Activated T-cell treated with anti-CD3 and anti-CD28 coated beads, Interleukin-2, amount 50 U/mL, for 48 hours (primary cell): ENCODE data around the gene NR2F1-AS1.
"Not testable (repeated sequence)": the region's sequence is repeated elsewhere in the genome, so short reads cannot be mapped to it uniquely, and the experiment has no call there.

Experiments used
- DNase-seq, 2 experiments: peaks; one replicate each; pipeline ENCODE4 v3.0.0-alpha.2; 2020

Gene NR2F1-AS1

GRCh38 chr5:93517828-93518227 lies 63.2 kb downstream of the NR2F1-AS1 start:
- DNase-seq, result no peak

- DNase-seq, result no peak
These were observed 67.7 kb downstream of the NR2F1-AS1 start for GRCh38 chr5:93513298-93513697.

GRCh38 chr5:93512799-93513198 lies 68.2 kb downstream of the NR2F1-AS1 start:
- no peak for DNase-seq

GRCh38 chr5:93511445-93511844 lies 69.6 kb downstream of the NR2F1-AS1 start:
- DNase-seq, result no peak

GRCh38 chr5:93510626-93511380 lies 70.2 kb downstream of the NR2F1-AS1 start:
- DNase-seq, result no peak

- not testable (repeated sequence) for DNase-seq
These were observed 75.5 kb downstream of the NR2F1-AS1 start for GRCh38 chr5:93505553-93505952.

- no peak for DNase-seq
These were observed 77.4 kb downstream of the NR2F1-AS1 start for GRCh38 chr5:93503598-93504067.

- DNase-seq, result no peak
These were observed 83.9 kb downstream of the NR2F1-AS1 start for GRCh38 chr5:93497096-93497495.

GRCh38 chr5:93479982-93480509 lies 101.0 kb downstream of the NR2F1-AS1 start:
- no peak for DNase-seq

- DNase-seq, result no peak
These were observed 103.2 kb downstream of the NR2F1-AS1 start for GRCh38 chr5:93477816-93478215.

- DNase-seq, result no peak
These were observed 104.7 kb downstream of the NR2F1-AS1 start for GRCh38 chr5:93476251-93476742.

GRCh38 chr5:93462916-93463315 lies 118.1 kb downstream of the NR2F1-AS1 start:
- no peak for DNase-seq

GRCh38 chr5:93461756-93462155 lies 119.3 kb downstream of the NR2F1-AS1 start:
- DNase-seq, result no peak

GRCh38 chr5:93460286-93460685 lies 120.7 kb downstream of the NR2F1-AS1 start:
- no peak for DNase-seq

- DNase-seq, result not testable (repeated sequence)
These were observed 124.2 kb downstream of the NR2F1-AS1 start for GRCh38 chr5:93456796-93457195.

- no peak for DNase-seq
These were observed 126.1 kb downstream of the NR2F1-AS1 start for GRCh38 chr5:93454896-93455295.

- no peak for DNase-seq
These were observed 128.8 kb downstream of the NR2F1-AS1 start for GRCh38 chr5:93452255-93452654.

GRCh38 chr5:93438124-93438523 lies 142.9 kb downstream of the NR2F1-AS1 start:
- DNase-seq, result no peak

- DNase-seq, result no peak
These were observed 144.9 kb downstream of the NR2F1-AS1 start for GRCh38 chr5:93436083-93436482.

GRCh38 chr5:93433422-93433821 lies 147.6 kb downstream of the NR2F1-AS1 start:
- DNase-seq, result no peak

GRCh38 chr5:93431250-93431649 lies 149.8 kb downstream of the NR2F1-AS1 start:
- DNase-seq, result no peak

GRCh38 chr5:93430673-93431199 lies 150.3 kb downstream of the NR2F1-AS1 start:
- DNase-seq, result no peak

GRCh38 chr5:93430118-93430517 lies 150.9 kb downstream of the NR2F1-AS1 start:
- no peak for DNase-seq

GRCh38 chr5:93428868-93429267 lies 152.2 kb downstream of the NR2F1-AS1 start:
- DNase-seq, result no peak
